Measurements from ENCODE around the gene RPL31.

Gene RPL31

GRCh38 chr2:100983201-100983600 is 18.9 kb upstream of the RPL31 start:
- H3K36me3 Mint-ChIP-seq: no peaks in the 10 kb centered on the region
- no peaks in the 10 kb centered on the region for H3K4me1 Mint-ChIP-seq (ENCODE audit: low read depth)
- no peak overlapping the region for H3K27ac Mint-ChIP-seq
- H3K4me3 Mint-ChIP-seq: no peak overlapping the region
- no peaks in the 10 kb centered on the region for H3K9me3 Mint-ChIP-seq (ENCODE audit: low read depth)
- no peaks in the 10 kb centered on the region for H3K27me3 Mint-ChIP-seq

- no peaks in the 10 kb centered on the region for H3K36me3 Mint-ChIP-seq
- no peaks in the 10 kb centered on the region for H3K4me1 Mint-ChIP-seq (ENCODE audit: low read depth)
- H3K4me3 Mint-ChIP-seq: no peak overlapping the region
- H3K9me3 Mint-ChIP-seq (ENCODE audit: low read depth): no peaks in the 10 kb centered on the region
- no peaks in the 10 kb centered on the region for H3K27me3 Mint-ChIP-seq
- no peak overlapping the region for H3K27ac Mint-ChIP-seq
Measured at GRCh38 chr2:100983684-100984310, 18.3 kb upstream of the RPL31 start.

- Mint-ChIP-seq H3K27ac (no peak overlapping the region), H3K4me1 (ENCODE audit: low read depth) (no peaks in the 10 kb centered on the region), H3K4me3 (no peak overlapping the region), H3K9me3 (ENCODE audit: low read depth) (no peaks in the 10 kb centered on the region), H3K36me3 (no peaks in the 10 kb centered on the region), H3K27me3 (no peaks in the 10 kb centered on the region)
Measured at GRCh38 chr2:100984892-100985307, 17.2 kb upstream of the RPL31 start.

GRCh38 chr2:100986157-100986556 is 15.9 kb upstream of the RPL31 start:
- Mint-ChIP-seq H3K27ac (no peak overlapping the region), H3K36me3 (no peaks in the 10 kb centered on the region), H3K4me1 (ENCODE audit: low read depth) (no peaks in the 10 kb centered on the region), H3K4me3 (no peak overlapping the region), H3K9me3 (ENCODE audit: low read depth) (no peaks in the 10 kb centered on the region), H3K27me3 (no peaks in the 10 kb centered on the region)

GRCh38 chr2:100987536-100987935 is 14.6 kb upstream of the RPL31 start:
- no peak overlapping the region for H3K4me3 Mint-ChIP-seq
- peaks cover 2% of the 10 kb centered on the region for H3K4me1 Mint-ChIP-seq (ENCODE audit: low read depth)
- no peaks in the 10 kb centered on the region for H3K27me3 Mint-ChIP-seq
- no peaks in the 10 kb centered on the region for H3K36me3 Mint-ChIP-seq
- H3K27ac Mint-ChIP-seq: no peak overlapping the region
- no peaks in the 10 kb centered on the region for H3K9me3 Mint-ChIP-seq (ENCODE audit: low read depth)

- H3K27me3 Mint-ChIP-seq: no peaks in the 10 kb centered on the region
- H3K4me3 Mint-ChIP-seq: no peak overlapping the region
- H3K4me1 Mint-ChIP-seq (ENCODE audit: low read depth): peaks cover 2% of the 10 kb centered on the region
- H3K27ac Mint-ChIP-seq: no peak overlapping the region
- H3K9me3 Mint-ChIP-seq (ENCODE audit: low read depth): no peaks in the 10 kb centered on the region
- no peaks in the 10 kb centered on the region for H3K36me3 Mint-ChIP-seq
Measured at GRCh38 chr2:100987974-100988373, 14.1 kb upstream of the RPL31 start.

GRCh38 chr2:100988630-100989417 is 13.3 kb upstream of the RPL31 start:
- Mint-ChIP-seq H3K27me3 (no peaks in the 10 kb centered on the region), H3K27ac (no peak overlapping the region)

GRCh38 chr2:100989666-100990065 is 12.4 kb upstream of the RPL31 start:
- no peaks in the 10 kb centered on the region for H3K36me3 Mint-ChIP-seq
- H3K4me1 Mint-ChIP-seq (ENCODE audit: low read depth): peaks cover 2% of the 10 kb centered on the region
- no peak overlapping the region for H3K4me3 Mint-ChIP-seq
- H3K9me3 Mint-ChIP-seq (ENCODE audit: low read depth): no peaks in the 10 kb centered on the region
- no peaks in the 10 kb centered on the region for H3K27me3 Mint-ChIP-seq
- no peak overlapping the region for H3K27ac Mint-ChIP-seq

More at GRCh38 chr2:100988630-100989417, 13.3 kb upstream of the RPL31 start:
- Mint-ChIP-seq H3K9me3 (ENCODE audit: low read depth) (no peaks in the 10 kb centered on the region), H3K4me3 (no peak overlapping the region), H3K4me1 (ENCODE audit: low read depth) (peaks cover 2% of the 10 kb centered on the region), H3K36me3 (no peaks in the 10 kb centered on the region)

- Mint-ChIP-seq H3K27me3 (no peaks in the 10 kb centered on the region), H3K4me1 (ENCODE audit: low read depth) (peaks cover 2% of the 10 kb centered on the region), H3K4me3 (no peak overlapping the region), H3K27ac (no peak overlapping the region), H3K36me3 (no peaks in the 10 kb centered on the region), H3K9me3 (ENCODE audit: low read depth) (no peaks in the 10 kb centered on the region)
Measured at GRCh38 chr2:100990166-100990565, 11.9 kb upstream of the RPL31 start.

- no peak overlapping the region for H3K4me3 Mint-ChIP-seq
- H3K27me3 Mint-ChIP-seq: no peaks in the 10 kb centered on the region
- peaks cover 2% of the 10 kb centered on the region for H3K4me1 Mint-ChIP-seq (ENCODE audit: low read depth)
- no peaks in the 10 kb centered on the region for H3K36me3 Mint-ChIP-seq
- no peaks in the 10 kb centered on the region for H3K9me3 Mint-ChIP-seq (ENCODE audit: low read depth)
- no peak overlapping the region for H3K27ac Mint-ChIP-seq
Measured at GRCh38 chr2:100990650-100991403, 11.3 kb upstream of the RPL31 start.

- H3K9me3 Mint-ChIP-seq (ENCODE audit: low read depth): no peaks in the 10 kb centered on the region
- peaks cover 2% of the 10 kb centered on the region for H3K4me1 Mint-ChIP-seq (ENCODE audit: low read depth)
- H3K36me3 Mint-ChIP-seq: no peaks in the 10 kb centered on the region
- no peak overlapping the region for H3K4me3 Mint-ChIP-seq
- H3K27ac Mint-ChIP-seq: no peak overlapping the region
- H3K27me3 Mint-ChIP-seq: no peaks in the 10 kb centered on the region
Measured at GRCh38 chr2:100991404-100991773, 10.7 kb upstream of the RPL31 start.

GRCh38 chr2:100992262-100992661 is 9.8 kb upstream of the RPL31 start:
- Mint-ChIP-seq H3K36me3 (no peaks in the 10 kb centered on the region), H3K4me1 (ENCODE audit: low read depth) (peaks cover 2% of the 10 kb centered on the region), H3K9me3 (ENCODE audit: low read depth) (no peaks in the 10 kb centered on the region), H3K4me3 (no peak overlapping the region), H3K27ac (no peak overlapping the region), H3K27me3 (no peaks in the 10 kb centered on the region)

GRCh38 chr2:100993294-100993693 is 8.8 kb upstream of the RPL31 start:
- Mint-ChIP-seq H3K4me1 (ENCODE audit: low read depth) (peaks cover 2% of the 10 kb centered on the region), H3K9me3 (ENCODE audit: low read depth) (no peaks in the 10 kb centered on the region), H3K36me3 (no peaks in the 10 kb centered on the region), H3K4me3 (no peak overlapping the region), H3K27ac (no peak overlapping the region), H3K27me3 (no peaks in the 10 kb centered on the region)

- Mint-ChIP-seq H3K36me3 (no peaks in the 10 kb centered on the region), H3K4me3 (no peak overlapping the region), H3K27me3 (no peaks in the 10 kb centered on the region), H3K27ac (no peak overlapping the region), H3K4me1 (ENCODE audit: low read depth) (peaks cover 2% of the 10 kb centered on the region), H3K9me3 (ENCODE audit: low read depth) (no peaks in the 10 kb centered on the region)
Measured at GRCh38 chr2:100995309-100996075, 6.6 kb upstream of the RPL31 start.
